ENCODE data around the gene ZNF670.

GRCh38 chr1:247113094-247113497, 34.5 kb upstream of the ZNF670 start:
- TF ChIP-seq CTCF (IDR thresholded peaks at IDR 0.05) (no peak), EP300 (IDR thresholded peaks at IDR 0.05) (no peak)

Data from suprapubic skin (tissue), 3 donors.